DND-41 (cell line): ENCODE measurements around the gene RIPOR1.

Source experiments
- CTCF ChIP-seq: IDR thresholded peaks from 2 replicates; pipeline ENCODE4 v1.5.1; 2012; ENCODE audit warnings: borderline replicate concordance, low read length, moderate library complexity, mild to moderate bottlenecking; ENCODE audit not compliant: poor library complexity, severe bottlenecking; ENCODE audit errors: extremely low read depth
- EZH2 ChIP-seq: IDR thresholded peaks from 3 replicates; pipeline ENCODE4 v1.6.1; 2012; ENCODE audit warnings: borderline replicate concordance, low read depth, mild to moderate bottlenecking, moderate library complexity, low read length, inconsistent platforms; ENCODE audit not compliant: severe bottlenecking

- TF ChIP-seq CTCF (no peak), EZH2 (no peak)
Measured at GRCh38 chr16:67542464-67542863, 13.8 kb downstream of the RIPOR1 start.
